B cell (primary cell): ENCODE results near the gene LDHD. TPM values are rescaled to one million over a fixed set of nuclear protein-coding genes. Genes with fewer than 3 reads are reported as not detected.

Experiments
- ATAC-seq: fragments of 200-7000 bp; cut with Tn5 transposase; one replicate; pipeline ENCODE4 v1.10.0; 2021; ENCODE audit warnings: low read depth, mild to moderate bottlenecking, moderate number of reproducible peaks, moderate library complexity
- CTCF ChIA-PET: fragments of 350-600 bp; sonication (Branson Sonifier 250); formaldehyde crosslinking; loops from one replicate; lab custom pipeline; 2021; ENCODE audit warnings: antibody characterized with exemption, inconsistent platforms; lab: Charles Lee
- POLR2A ChIA-PET: fragments of 350-600 bp; sonication (Branson Sonifier 250); formaldehyde crosslinking; loops from one replicate; lab custom pipeline; 2021; ENCODE audit warnings: antibody characterized with exemption; lab: Charles Lee
- DNase-seq: peaks from one replicate; pipeline ENCODE4 v3.0.0; 2013
- H2AFZ ChIP-seq: 2 replicates; pipeline ENCODE4 v1.6.1; 2012; ENCODE audit warnings: mild to moderate bottlenecking, low read depth, low read length; ENCODE audit not compliant: insufficient read depth, poor library complexity, severe bottlenecking
- H3K27ac ChIP-seq, 2 donors: 1 replicate in 1 of 2; 2 replicates in 1 of 2; pipeline ENCODE4 v1.5.1; 2012 to 2013; ENCODE audit warnings: low read length in 2 of 2, mild to moderate bottlenecking in 2 of 2, moderate library complexity in 1 of 2
- H3K27me3 ChIP-seq, 4 experiments: fragments of 200-600 bp in 1 of 4; sonication (generic) in 1 of 4; replicated peaks in 1 of 4; 1 replicate in 2 of 4; 2 replicates in 2 of 4; pipeline versions ENCODE4 v1.6.1 to v1.7.0; 2013 to 2016; ENCODE audit warnings: low read length in 3 of 4, mild to moderate bottlenecking in 2 of 4, mixed read lengths in 1 of 4, moderate library complexity in 1 of 4; ENCODE audit not compliant: insufficient read depth in 4 of 4, control insufficient read depth in 3 of 4; ENCODE audit errors: control extremely low read depth in 1 of 4
- H3K36me3 ChIP-seq, 2 experiments: replicated peaks in 1 of 2; 1 replicate in 1 of 2; 2 replicates in 1 of 2; pipeline versions ENCODE4 v1.6.1 to v1.7.1; 2013; ENCODE audit warnings: low read length in 1 of 2; ENCODE audit not compliant: insufficient read depth in 2 of 2, control insufficient read depth in 1 of 2; ENCODE audit errors: control extremely low read depth in 1 of 2, extremely low read depth in 1 of 2
- H3K4me1 ChIP-seq, 2 donors: fragments of 200-600 bp in 1 of 2; sonication (generic) in 1 of 2; 1 replicate in 1 of 2; 2 replicates in 1 of 2; pipeline versions ENCODE4 v1.5.1 to v1.6.1; 2013 to 2017; ENCODE audit warnings: low read length in 2 of 2; ENCODE audit not compliant: control insufficient read depth in 2 of 2, insufficient read depth in 2 of 2
- H3K4me2 ChIP-seq: replicated peaks from 2 replicates; pipeline ENCODE3; 2012; ENCODE audit warnings: mild to moderate bottlenecking, low read depth, low read length; ENCODE audit not compliant: poor library complexity, severe bottlenecking
- H3K4me3 ChIP-seq, 5 experiments: fragments of 200-600 bp in 1 of 5; sonication (generic) in 1 of 5; 1 replicate in 3 of 5; 2 replicates in 2 of 5; pipeline versions ENCODE4 v1.5.1 to v1.7.0; 2011 to 2016; ENCODE audit warnings: low read length in 4 of 5, mild to moderate bottlenecking in 4 of 5, low read depth in 2 of 5, control low read depth in 1 of 5, moderate library complexity in 1 of 5; ENCODE audit not compliant: insufficient read depth in 1 of 5; ENCODE audit errors: control extremely low read depth in 1 of 5, extremely low read depth in 1 of 5
- H3K79me2 ChIP-seq: fragments of 200-600 bp; sonication (generic); one replicate; pipeline ENCODE4 v1.6.0; 2016; ENCODE audit warnings: low read length; ENCODE audit not compliant: control insufficient read depth, insufficient read depth
- H3K9ac ChIP-seq: fragments of 200-600 bp; sonication (generic); 2 replicates; pipeline ENCODE4 v1.6.1; 2017; ENCODE audit warnings: mild to moderate bottlenecking, low read length, moderate library complexity
- H3K9me3 ChIP-seq, 3 donors: one replicate each; pipeline versions ENCODE4 v1.6.1 to v1.7.1; 2013; ENCODE audit warnings: low read length in 2 of 3; ENCODE audit not compliant: control insufficient read depth in 2 of 3, insufficient read depth in 1 of 3; ENCODE audit errors: control extremely low read depth in 1 of 3
- H4K20me1 ChIP-seq: 2 replicates; pipeline ENCODE4 v1.6.0; 2012; ENCODE audit warnings: mild to moderate bottlenecking, low read length; ENCODE audit not compliant: insufficient read depth, control insufficient read depth, poor library complexity, severe bottlenecking
- H3K27ac Mint-ChIP-seq: one replicate; pipeline ENCODE4 v1.8.0; 2021; ENCODE audit warnings: mixed read lengths
- H3K27me3 Mint-ChIP-seq: one replicate; pipeline ENCODE4 v1.8.0; 2021; ENCODE audit warnings: mixed read lengths
- H3K4me1 Mint-ChIP-seq: one replicate; pipeline ENCODE4 v1.8.0; 2021; ENCODE audit warnings: mixed read lengths
- H3K4me3 Mint-ChIP-seq: one replicate; pipeline ENCODE4 v1.8.0; 2021; ENCODE audit warnings: mixed read lengths
- H3K9me3 Mint-ChIP-seq: one replicate; pipeline ENCODE4 v1.8.0; 2022; ENCODE audit warnings: mixed read lengths; ENCODE audit not compliant: insufficient read depth
- EZH2 ChIP-seq: IDR thresholded peaks from 2 replicates; pipeline ENCODE4 v1.6.1; 2012; ENCODE audit warnings: borderline replicate concordance, low read depth, mild to moderate bottlenecking, moderate library complexity, low read length; ENCODE audit not compliant: insufficient read depth, poor library complexity, severe bottlenecking
- WGBS: methylation state at CpG from one replicate; pipeline ENCODE4 v1.1.5; 2013; ENCODE audit warnings: missing lambda C conversion rate; ENCODE audit not compliant: insufficient coverage; 5-methylcytosine and 5-hydroxymethylcytosine counted together
- intact Hi-C: fragments of 100-400 bp; cut with micrococcal nuclease; formaldehyde crosslinking; loops from one replicate; pipeline ENCODE4 v1.10.0; 2022
- polyA plus RNA-seq: library from polyadenylated mRNA; depleted of rRNA; stranded (reverse); fragments of >200 nt; gene quantifications from 2 replicates; pipeline ENCODE4 v1.2.3, GENCODE V29; 2012
- total RNA-seq, 2 donors: library from RNA; stranded (reverse); fragments of 120-200 nt in 1 of 2; gene quantifications; 1 replicate in 1 of 2; 2 replicates in 1 of 2; pipeline versions ENCODE4 v1.2.3 to v1.2.4, GENCODE V29; 2013 to 2022
- TF ChIP-seq, protein P1 (sequence below): fragments of 200-600 bp; IDR thresholded peaks from one replicate; pipeline ENCODE4 v1.8.0; 2022; ENCODE audit warnings: antibody characterized with exemption, mild to moderate bottlenecking

Gene LDHD
- total and polyA plus RNA-seq, 2 donors (not counting 1 experiment from before 2014, with no cell fraction given): 0.19 TPM; not detected in 1

DNA sequence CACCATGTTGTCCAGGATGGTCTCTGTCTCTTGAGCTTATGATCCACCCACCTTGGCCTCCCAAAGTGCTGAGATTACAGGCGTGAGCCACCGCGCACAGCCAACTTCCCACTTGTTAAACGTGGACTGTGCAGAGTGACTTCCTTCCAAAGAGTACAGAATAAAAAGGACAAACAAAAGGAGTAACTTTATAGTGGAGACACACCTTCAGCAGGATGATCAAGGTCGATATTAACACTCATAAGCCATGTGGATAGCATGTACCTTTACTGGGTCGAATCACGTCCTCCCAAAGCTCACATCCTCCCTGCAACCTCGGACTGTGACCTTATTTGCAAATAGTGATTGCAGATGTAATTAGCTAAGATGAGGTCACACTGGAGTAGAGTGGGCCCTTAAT, 21.7 kb upstream of the LDHD start:
- no peak overlapping the region for H3K4me3 Mint-ChIP-seq
- Histone ChIP-seq H3K9ac (no peak overlapping the region), H3K79me2 (no peaks in the 10 kb centered on the region), H2AFZ (no peak overlapping the region), H3K4me2 (peak overlapping the region; percentile 11), H3K9me3 (peaks cover 0 to 3% (median 0%) of the 10 kb centered on the region in 3 donors), H4K20me1 (no peaks in the 10 kb centered on the region), H3K36me3 (no peaks in the 10 kb centered on the region), H3K4me3 (no peak overlapping the region), H3K27ac (no peak overlapping the region), H3K27me3 (peaks cover 0 to 8% (median 0%) of the 10 kb centered on the region in 4 experiments), H3K4me1 (peaks cover 4 to 6% of the 10 kb centered on the region in 2 donors)
- TF ChIP-seq, protein P1, sequence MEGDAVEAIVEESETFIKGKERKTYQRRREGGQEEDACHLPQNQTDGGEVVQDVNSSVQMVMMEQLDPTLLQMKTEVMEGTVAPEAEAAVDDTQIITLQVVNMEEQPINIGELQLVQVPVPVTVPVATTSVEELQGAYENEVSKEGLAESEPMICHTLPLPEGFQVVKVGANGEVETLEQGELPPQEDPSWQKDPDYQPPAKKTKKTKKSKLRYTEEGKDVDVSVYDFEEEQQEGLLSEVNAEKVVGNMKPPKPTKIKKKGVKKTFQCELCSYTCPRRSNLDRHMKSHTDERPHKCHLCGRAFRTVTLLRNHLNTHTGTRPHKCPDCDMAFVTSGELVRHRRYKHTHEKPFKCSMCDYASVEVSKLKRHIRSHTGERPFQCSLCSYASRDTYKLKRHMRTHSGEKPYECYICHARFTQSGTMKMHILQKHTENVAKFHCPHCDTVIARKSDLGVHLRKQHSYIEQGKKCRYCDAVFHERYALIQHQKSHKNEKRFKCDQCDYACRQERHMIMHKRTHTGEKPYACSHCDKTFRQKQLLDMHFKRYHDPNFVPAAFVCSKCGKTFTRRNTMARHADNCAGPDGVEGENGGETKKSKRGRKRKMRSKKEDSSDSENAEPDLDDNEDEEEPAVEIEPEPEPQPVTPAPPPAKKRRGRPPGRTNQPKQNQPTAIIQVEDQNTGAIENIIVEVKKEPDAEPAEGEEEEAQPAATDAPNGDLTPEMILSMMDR: no peak
- no peak for TF ChIP-seq EZH2
- peaks cover 2% of the 10 kb centered on the region for H3K9me3 Mint-ChIP-seq
- no peak overlapping the region for H3K27ac Mint-ChIP-seq
- 80% methylated on average over 1 of the region's 8 CpGs for WGBS
- ChIA-PET CTCF (interaction anchor here (1.6 kb wide), 1 partner anchor 61 kb away, joined by 4 read pairs; no protein-coding TSS in a partner anchor), POLR2A (interaction anchor here (0.9 kb wide), 1 partner anchor 8 kb away, joined by 3 read pairs; no protein-coding TSS in a partner anchor)
- peaks cover 12% of the 10 kb centered on the region for H3K27me3 Mint-ChIP-seq
- intact Hi-C loops: no loop called here
- H3K4me1 Mint-ChIP-seq: peaks cover 9% of the 10 kb centered on the region
- ATAC-seq (no peak), DNase-seq (no peak)

DNA sequence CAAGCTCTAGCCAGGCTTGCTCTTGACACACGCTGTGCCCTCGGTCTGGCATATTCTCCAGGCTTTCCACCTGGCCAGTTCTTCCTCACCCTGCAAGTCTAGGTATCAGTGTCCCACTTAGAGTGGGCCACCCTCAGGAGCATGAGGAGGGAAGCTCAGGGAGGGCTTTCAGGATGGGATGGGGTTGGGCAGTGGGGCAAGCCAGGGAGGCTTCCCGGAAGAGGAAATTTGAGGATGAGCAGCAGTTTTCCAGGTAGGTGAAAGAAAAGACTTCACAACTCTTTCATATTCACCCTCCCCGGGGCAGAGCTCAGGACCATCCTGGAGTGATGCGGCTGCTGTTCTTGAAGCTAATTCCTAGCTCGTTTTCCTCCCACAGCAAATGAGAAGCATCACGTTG, 14.5 kb upstream of the LDHD start:
- H3K27ac Mint-ChIP-seq: no peak overlapping the region
- no peak overlapping the region for H3K4me3 Mint-ChIP-seq
- Histone ChIP-seq H3K9ac (no peak overlapping the region), H3K27ac (no peak overlapping the region), H3K36me3 (no peaks in the 10 kb centered on the region), H3K4me2 (no peak overlapping the region), H2AFZ (no peak overlapping the region), H3K79me2 (no peaks in the 10 kb centered on the region), H3K27me3 (peaks cover 0 to 4% (median 1%) of the 10 kb centered on the region in 4 experiments), H3K9me3 (peaks cover 0 to 10% (median 7%) of the 10 kb centered on the region in 3 donors), H4K20me1 (no peaks in the 10 kb centered on the region), H3K4me1 (no peaks in the 10 kb centered on the region), H3K4me3 (no peak overlapping the region)
- ChIA-PET POLR2A (no interaction called here), CTCF (interaction anchor here (0.9 kb wide), 1 partner anchor 20 kb away, joined by 3 read pairs; no protein-coding TSS in a partner anchor)
- TF ChIP-seq, protein P1: no peak
- no peak for TF ChIP-seq EZH2
- intact Hi-C loops: no loop called here
- 93% methylated on average over 4 of the region's 7 CpGs for WGBS
- peaks cover 15% of the 10 kb centered on the region for H3K27me3 Mint-ChIP-seq
- DNase-seq (no peak), ATAC-seq (no peak)
- no peaks in the 10 kb centered on the region for H3K4me1 Mint-ChIP-seq
- H3K9me3 Mint-ChIP-seq: no peaks in the 10 kb centered on the region
